BLaER1 treated with 17β-estradiol and CSF1 and Interleukin-3, amounts not matched to agents 10 nM and 100 nM (cell line): Measurements from ENCODE around the gene TTC7B.

ENCODE experiments used
- H3K27ac ChIP-seq, 11 experiments: shearing (Covaris generic); formaldehyde crosslinking; 2 replicates each; pipeline ENCODE4 v1.8.1; 2022
- H3K27me3 ChIP-seq, 11 experiments: shearing (Covaris generic); formaldehyde crosslinking; 2 replicates each; pipeline ENCODE4 v1.8.1; 2022
- H3K36me3 ChIP-seq, 11 experiments: shearing (Covaris generic); formaldehyde crosslinking; 2 replicates each; pipeline ENCODE4 v1.8.1; 2022
- H3K4me1 ChIP-seq, 10 experiments: shearing (Covaris generic); formaldehyde crosslinking; 2 replicates each; pipeline ENCODE4 v1.8.1; 2022
- H3K4me2 ChIP-seq, 11 experiments: shearing (Covaris generic); formaldehyde crosslinking; 2 replicates each; pipeline ENCODE4 v1.8.1; 2022
- H3K4me3 ChIP-seq, 10 experiments: shearing (Covaris generic); formaldehyde crosslinking; 2 replicates each; pipeline ENCODE4 v1.8.1; 2022
- H3K9ac ChIP-seq, 11 experiments: shearing (Covaris generic); formaldehyde crosslinking; 2 replicates each; pipeline ENCODE4 v1.8.1; 2022
- H3K9me3 ChIP-seq, 11 experiments: shearing (Covaris generic); formaldehyde crosslinking; replicated peaks in 1 of 11; 2 replicates each; pipeline ENCODE4 v1.8.1; 2022
- H4K20me1 ChIP-seq, 11 experiments: shearing (Covaris generic); formaldehyde crosslinking; 2 replicates each; pipeline ENCODE4 v1.8.1; 2022
- Cebpa-rat ChIP-seq, 11 experiments: shearing (Covaris generic); IDR thresholded peaks; 2 replicates each; pipeline ENCODE4 v1.8.1; 2022

TTC7B gene

DNA sequence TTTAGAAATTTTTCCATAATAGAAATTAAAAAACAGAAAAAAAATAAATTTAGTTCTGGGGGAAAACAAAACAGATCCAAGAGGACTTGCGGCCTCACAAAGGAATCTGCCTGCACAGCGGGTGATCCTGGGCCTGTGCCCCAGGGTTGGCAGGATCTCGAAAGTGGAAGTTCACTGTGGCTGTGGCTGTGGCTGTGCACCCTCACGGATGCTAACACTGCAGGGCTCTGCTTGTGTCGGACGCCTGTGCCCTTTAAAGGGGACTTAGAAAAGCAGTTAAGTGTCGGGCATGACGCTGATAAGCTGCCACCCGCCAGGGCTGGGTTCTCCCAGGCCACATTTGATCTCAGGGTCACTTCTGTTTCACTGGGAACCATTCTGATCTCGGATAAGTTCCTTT lies 209.1 kb downstream of the TTC7B start:
- H3K36me3 ChIP-seq = peaks cover 0 to 4% (median 0%) of the 10 kb centered on the region in 11 experiments; a peak in 1 of 22 replicates
- H3K27ac ChIP-seq = no peak overlapping the region
- H3K4me2 ChIP-seq = peak overlapping the region in 2 of 11 experiments; percentile 65 to 77; a peak in 3 of 22 replicates
- no peak overlapping the region for H3K4me3 ChIP-seq
- TF ChIP-seq Cebpa-rat (IDR thresholded peaks at IDR 0.05) = no peak
- H3K9ac ChIP-seq = no peak overlapping the region
- H3K27me3 ChIP-seq = peaks cover 0 to 14% (median 0%) of the 10 kb centered on the region in 11 experiments; a peak in 5 of 22 replicates
- H4K20me1 ChIP-seq = no peaks in the 10 kb centered on the region
- H3K9me3 ChIP-seq = no peaks in the 10 kb centered on the region
- peaks cover 32 to 86% (median 39%) of the 10 kb centered on the region in 10 experiments for H3K4me1 ChIP-seq

DNA sequence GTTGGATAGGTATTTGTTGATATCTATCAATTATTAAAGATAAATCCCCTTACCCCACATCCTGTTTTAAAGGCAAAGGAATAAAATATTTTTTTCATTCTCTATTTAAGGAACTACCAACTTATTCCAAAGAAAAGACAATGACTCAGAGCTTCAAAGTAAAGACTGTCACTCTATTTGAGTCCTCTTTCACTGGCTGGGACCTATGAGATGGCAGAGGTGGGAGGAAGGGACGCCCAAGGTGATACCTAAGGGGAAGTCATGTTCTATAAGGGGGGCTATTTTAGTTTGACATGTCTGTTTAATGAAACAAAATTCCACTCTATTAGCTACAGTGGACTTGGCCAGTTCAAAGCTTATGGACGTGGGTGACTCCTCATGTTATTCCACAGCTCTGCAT lies 209.8 kb downstream of the TTC7B start:
- no peak overlapping the region for H3K27ac ChIP-seq
- peaks cover 0 to 14% (median 0%) of the 10 kb centered on the region in 11 experiments; a peak in 5 of 22 replicates for H3K27me3 ChIP-seq
- no peak overlapping the region for H3K4me3 ChIP-seq
- H3K9me3 ChIP-seq = no peaks in the 10 kb centered on the region
- H3K9ac ChIP-seq = no peak overlapping the region
- peaks cover 0 to 4% (median 0%) of the 10 kb centered on the region in 11 experiments; a peak in 1 of 22 replicates for H3K36me3 ChIP-seq
- no peak for TF ChIP-seq Cebpa-rat (IDR thresholded peaks at IDR 0.05)
- H3K4me2 ChIP-seq = peak overlapping the region in 2 of 11 experiments; percentile 3 to 65; a peak in 3 of 22 replicates
- peaks cover 27 to 78% (median 32%) of the 10 kb centered on the region in 10 experiments for H3K4me1 ChIP-seq
- no peaks in the 10 kb centered on the region for H4K20me1 ChIP-seq

DNA sequence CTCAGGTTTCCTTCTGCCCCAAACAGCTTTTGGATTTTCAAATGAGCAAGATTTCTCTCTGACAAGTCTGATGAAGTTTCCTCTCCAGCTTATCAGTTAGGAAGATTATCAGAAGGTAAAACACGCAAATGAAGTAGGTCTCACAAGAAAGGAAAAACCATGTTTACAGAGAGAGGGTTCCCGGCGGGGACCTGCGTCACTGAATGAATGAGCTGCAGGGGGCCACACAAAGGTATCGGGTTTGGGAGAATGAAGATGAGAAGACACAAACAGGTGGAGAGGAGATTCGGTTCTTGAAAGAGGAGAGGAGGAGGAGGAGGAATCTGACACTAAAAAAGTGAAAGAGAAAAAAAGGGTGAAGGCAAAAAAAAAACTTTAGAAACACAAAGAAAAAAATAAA lies 210.8 kb downstream of the TTC7B start:
- Histone ChIP-seq H4K20me1 (no peaks in the 10 kb centered on the region), H3K9ac (0 out of 22 replicates have a peak overlapping the region, but pooled peaks of 1 of the 11 experiments have one; percentile 13), H3K27ac (no peak overlapping the region), H3K4me3 (no peak overlapping the region), H3K4me2 (peak overlapping the region; percentile 44 to 73 (median 64)), H3K36me3 (peaks cover 0 to 4% (median 0%) of the 10 kb centered on the region in 11 experiments; a peak in 1 of 22 replicates), H3K27me3 (peaks cover 0 to 14% (median 0%) of the 10 kb centered on the region in 11 experiments; a peak in 5 of 22 replicates), H3K9me3 (no peaks in the 10 kb centered on the region), H3K4me1 (peaks cover 27 to 70% (median 29%) of the 10 kb centered on the region in 10 experiments)
- TF ChIP-seq Cebpa-rat (IDR thresholded peaks at IDR 0.05) = no peak

DNA sequence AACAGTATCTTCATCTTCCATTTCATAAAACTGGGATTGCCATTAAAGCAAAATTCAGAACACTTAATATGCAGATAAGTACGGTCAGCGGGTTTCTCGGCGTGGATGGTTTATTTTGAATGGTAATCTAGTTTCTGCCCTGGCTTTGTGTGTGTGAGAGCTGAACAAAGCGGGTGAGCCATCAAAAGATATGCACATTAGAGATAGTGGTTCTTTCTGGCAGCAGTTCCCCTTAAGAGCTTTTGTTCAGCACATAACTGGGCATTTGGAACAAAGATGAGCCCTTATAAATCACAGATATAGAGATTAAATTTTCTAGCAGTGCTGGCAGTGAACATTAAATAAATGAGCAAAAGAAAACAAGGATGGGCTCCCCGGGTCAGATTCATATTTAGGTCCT lies 211.9 kb downstream of the TTC7B start:
- peak overlapping the region in 8 of 11 experiments; percentile 51 to 71 (median 63); a peak in 9 of 22 replicates for H3K4me2 ChIP-seq
- peaks cover 0 to 14% (median 0%) of the 10 kb centered on the region in 11 experiments; a peak in 5 of 22 replicates for H3K27me3 ChIP-seq
- no peak overlapping the region for H3K27ac ChIP-seq
- TF ChIP-seq Cebpa-rat (IDR thresholded peaks at IDR 0.05) = no peak
- H3K4me3 ChIP-seq = no peak overlapping the region
- no peaks in the 10 kb centered on the region for H4K20me1 ChIP-seq
- H3K36me3 ChIP-seq = no peaks in the 10 kb centered on the region; a peak in 1 of 22 replicates
- H3K9me3 ChIP-seq = no peaks in the 10 kb centered on the region
- peaks cover 27 to 70% (median 30%) of the 10 kb centered on the region in 10 experiments for H3K4me1 ChIP-seq
- no peak overlapping the region for H3K9ac ChIP-seq

DNA sequence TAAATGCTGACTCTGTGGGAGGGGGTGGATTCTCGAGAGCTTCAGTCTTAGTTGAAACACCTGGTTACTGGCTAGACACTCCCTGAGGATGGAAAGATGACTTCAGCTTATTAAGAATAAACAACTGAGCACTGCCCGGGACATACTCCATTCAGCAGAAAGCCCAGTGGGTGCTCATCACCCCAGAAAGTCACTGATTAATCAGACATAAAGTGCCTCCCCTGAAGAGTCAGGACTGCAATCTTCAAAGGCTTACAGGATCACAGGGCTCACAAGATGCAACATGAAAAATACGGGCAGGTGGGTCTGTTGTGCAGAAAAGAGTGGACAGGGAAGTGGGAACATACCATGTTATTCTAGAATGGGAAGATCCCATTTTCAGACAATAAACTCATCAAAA lies 212.4 kb downstream of the TTC7B start:
- Histone ChIP-seq H3K27ac (no peak overlapping the region), H3K27me3 (peaks cover 0 to 14% (median 0%) of the 10 kb centered on the region in 11 experiments; a peak in 5 of 22 replicates), H3K9ac (no peak overlapping the region), H3K4me2 (no peak overlapping the region), H4K20me1 (no peaks in the 10 kb centered on the region), H3K4me3 (no peak overlapping the region), H3K4me1 (peaks cover 25 to 67% (median 27%) of the 10 kb centered on the region in 10 experiments), H3K36me3 (no peaks in the 10 kb centered on the region; a peak in 1 of 22 replicates), H3K9me3 (no peaks in the 10 kb centered on the region)
- no peak for TF ChIP-seq Cebpa-rat (IDR thresholded peaks at IDR 0.05)

DNA sequence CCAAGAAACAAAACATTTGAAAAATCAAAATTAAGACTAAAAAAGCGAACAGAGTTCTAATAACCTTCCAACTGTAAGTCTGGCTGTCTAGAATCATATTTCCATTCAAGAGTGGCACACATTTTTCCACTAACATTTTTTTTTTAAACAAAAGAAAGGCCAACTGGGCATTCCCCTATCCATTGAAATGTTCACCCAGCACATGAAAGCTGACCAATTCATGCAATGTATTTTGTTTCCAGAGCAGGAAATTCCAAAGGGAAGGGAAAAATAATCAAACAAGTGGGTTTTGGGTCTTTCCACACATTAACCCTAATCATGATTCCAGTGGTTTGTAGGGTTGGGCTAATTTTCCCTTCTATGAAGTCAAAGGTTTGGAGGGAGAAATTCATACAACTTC lies 212.9 kb downstream of the TTC7B start:
- H3K27ac ChIP-seq = no peak overlapping the region
- no peaks in the 10 kb centered on the region; a peak in 1 of 22 replicates for H3K36me3 ChIP-seq
- H3K9me3 ChIP-seq = no peaks in the 10 kb centered on the region
- H4K20me1 ChIP-seq = no peaks in the 10 kb centered on the region
- H3K4me1 ChIP-seq = peaks cover 20 to 62% (median 22%) of the 10 kb centered on the region in 10 experiments
- peak overlapping the region in 1 of 11 experiments; percentile 14; a peak in 1 of 22 replicates for H3K4me2 ChIP-seq
- TF ChIP-seq Cebpa-rat (IDR thresholded peaks at IDR 0.05) = no peak
- H3K27me3 ChIP-seq = peaks cover 0 to 14% (median 0%) of the 10 kb centered on the region in 11 experiments; a peak in 5 of 22 replicates
- no peak overlapping the region for H3K4me3 ChIP-seq
- H3K9ac ChIP-seq = no peak overlapping the region

DNA sequence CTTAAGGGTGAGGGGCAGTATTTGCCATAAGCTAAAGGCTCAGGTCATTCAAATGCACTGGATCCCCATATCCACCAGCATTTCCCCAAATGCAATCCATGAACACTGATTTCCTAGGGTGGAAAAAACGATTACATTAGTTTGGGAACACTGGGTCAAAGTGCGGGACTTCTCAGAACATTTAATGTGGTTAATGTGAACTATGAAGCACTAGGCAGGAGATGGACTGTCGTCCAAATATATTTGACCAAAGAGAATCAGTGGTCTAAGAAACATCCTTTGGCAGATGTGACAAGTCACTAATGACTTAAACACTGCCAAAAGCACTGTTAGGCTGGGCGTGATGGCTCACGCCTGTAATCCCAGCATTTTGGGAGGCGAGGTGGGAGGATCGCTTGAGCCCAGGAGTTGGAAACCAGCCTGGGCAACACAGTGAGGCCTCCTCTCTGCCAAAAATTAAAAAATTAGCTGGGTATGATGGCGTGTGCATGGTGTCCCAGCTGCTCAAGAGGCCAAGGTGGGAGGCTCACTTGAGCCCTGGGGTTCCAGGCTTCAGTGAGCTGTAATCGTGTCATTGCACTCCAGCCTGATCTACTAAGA lies 214.0 kb downstream of the TTC7B start:
- TF ChIP-seq Cebpa-rat (IDR thresholded peaks at IDR 0.05) = no peak
- peaks cover 16 to 51% (median 18%) of the 10 kb centered on the region in 10 experiments for H3K4me1 ChIP-seq
- H3K9me3 ChIP-seq = no peaks in the 10 kb centered on the region
- peaks cover 0 to 14% (median 0%) of the 10 kb centered on the region in 11 experiments; a peak in 5 of 22 replicates for H3K27me3 ChIP-seq
- H3K9ac ChIP-seq = no peak overlapping the region
- no peaks in the 10 kb centered on the region for H4K20me1 ChIP-seq
- no peaks in the 10 kb centered on the region for H3K36me3 ChIP-seq
- 0 out of 22 replicates have a peak overlapping the region, but pooled peaks of 1 of the 11 experiments have one; percentile 24 for H3K4me2 ChIP-seq
- no peak overlapping the region for H3K27ac ChIP-seq
- H3K4me3 ChIP-seq = no peak overlapping the region

DNA sequence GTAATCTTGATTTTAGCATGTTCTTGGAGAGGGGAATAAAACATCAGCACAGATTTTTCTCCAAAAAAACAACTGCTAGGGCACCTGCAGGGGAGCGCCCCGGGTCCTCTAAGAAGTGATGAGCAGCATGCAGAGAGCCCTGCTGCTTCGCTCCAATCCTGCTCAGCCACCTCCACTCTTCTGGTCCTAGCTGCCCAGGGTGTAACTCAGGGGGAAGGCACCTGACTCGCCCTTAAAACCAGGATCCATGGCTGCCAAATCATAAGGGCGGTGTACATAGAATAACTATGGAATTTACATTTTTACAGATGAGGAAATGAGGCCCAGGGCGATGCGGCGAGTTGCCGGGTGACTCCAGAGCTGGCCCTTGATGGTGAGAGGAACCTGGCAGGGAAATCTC lies 214.7 kb downstream of the TTC7B start:
- Histone ChIP-seq H3K9ac (no peak overlapping the region), H3K4me1 (peaks cover 16 to 44% (median 18%) of the 10 kb centered on the region in 10 experiments), H4K20me1 (no peaks in the 10 kb centered on the region), H3K4me3 (no peak overlapping the region), H3K27ac (no peak overlapping the region), H3K27me3 (peaks cover 0 to 13% (median 0%) of the 10 kb centered on the region in 11 experiments; a peak in 5 of 22 replicates), H3K4me2 (peak overlapping the region in 1 of 11 experiments; percentile 24; a peak in 2 of 22 replicates), H3K9me3 (no peaks in the 10 kb centered on the region), H3K36me3 (no peaks in the 10 kb centered on the region)
- TF ChIP-seq Cebpa-rat (IDR thresholded peaks at IDR 0.05) = no peak

DNA sequence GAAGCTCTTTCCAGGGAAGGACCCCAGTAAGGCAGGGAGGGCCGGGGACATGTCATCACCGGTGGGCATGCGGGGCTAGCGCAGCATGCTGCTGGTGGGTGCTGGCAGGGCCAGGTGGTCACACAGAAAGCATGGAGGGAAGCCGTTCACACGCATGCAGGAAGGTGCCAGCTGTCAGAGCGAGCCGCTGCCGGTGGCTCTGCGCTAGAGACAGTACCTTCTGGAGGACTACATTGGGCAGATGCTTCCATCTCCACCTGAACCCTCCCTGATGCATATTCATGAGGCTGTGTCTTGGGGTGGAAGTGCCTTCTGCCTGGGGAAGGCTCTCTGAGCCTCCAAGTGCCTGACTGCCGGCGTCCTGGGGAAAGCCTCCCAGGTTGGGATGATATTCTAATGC lies 215.6 kb downstream of the TTC7B start:
- TF ChIP-seq Cebpa-rat (IDR thresholded peaks at IDR 0.05) = no peak
- peak overlapping the region in 1 of 11 experiments; percentile 17; a peak in 1 of 22 replicates for H3K4me2 ChIP-seq
- no peak overlapping the region for H3K9ac ChIP-seq
- peaks cover 12 to 35% (median 13%) of the 10 kb centered on the region in 10 experiments for H3K4me1 ChIP-seq
- H3K36me3 ChIP-seq = no peaks in the 10 kb centered on the region
- H3K9me3 ChIP-seq = no peaks in the 10 kb centered on the region
- no peak overlapping the region for H3K4me3 ChIP-seq
- peaks cover 0 to 8% (median 0%) of the 10 kb centered on the region in 11 experiments; a peak in 5 of 22 replicates for H3K27me3 ChIP-seq
- no peaks in the 10 kb centered on the region for H4K20me1 ChIP-seq
- H3K27ac ChIP-seq = no peak overlapping the region
